ENCODE measurements around the gene ARHGAP15. TPM values are rescaled to one million over a fixed set of nuclear protein-coding genes. Genes with fewer than 3 reads are reported as not detected.

The ARHGAP15 gene
- total and polyA plus RNA-seq, 12 donors: 4.7 to 33.8 (median 10.4) TPM

DNA sequence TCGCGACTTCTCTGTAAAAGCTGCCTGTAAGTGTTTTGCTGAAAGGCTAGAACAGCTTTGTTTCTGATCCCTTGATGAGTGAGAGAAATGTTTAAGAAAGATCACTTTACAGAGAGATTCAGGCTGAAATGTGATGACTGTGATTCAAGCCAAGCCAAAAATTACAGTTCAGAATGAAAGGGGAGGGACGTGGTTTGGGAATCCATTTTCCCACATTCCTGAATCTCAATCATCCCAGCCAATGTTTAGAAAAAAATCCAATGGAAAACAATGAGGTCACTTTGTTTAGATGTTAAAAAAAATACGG is 416.7 kb downstream of the ARHGAP15 start:
- intact Hi-C loops (cut with DNase I): no loop called here
- no peak overlapping the region for H3K4me3 ChIP-seq
- no peaks in the 10 kb centered on the region for H3K36me3 ChIP-seq (replicated peaks in 1 of 2)
- H3K27me3 ChIP-seq: no peaks in the 10 kb centered on the region
- H3K27ac ChIP-seq: no peak overlapping the region
- TF ChIP-seq POLR2A (IDR thresholded peaks at IDR 0.05): no peak
- TF ChIP-seq, protein P1, sequence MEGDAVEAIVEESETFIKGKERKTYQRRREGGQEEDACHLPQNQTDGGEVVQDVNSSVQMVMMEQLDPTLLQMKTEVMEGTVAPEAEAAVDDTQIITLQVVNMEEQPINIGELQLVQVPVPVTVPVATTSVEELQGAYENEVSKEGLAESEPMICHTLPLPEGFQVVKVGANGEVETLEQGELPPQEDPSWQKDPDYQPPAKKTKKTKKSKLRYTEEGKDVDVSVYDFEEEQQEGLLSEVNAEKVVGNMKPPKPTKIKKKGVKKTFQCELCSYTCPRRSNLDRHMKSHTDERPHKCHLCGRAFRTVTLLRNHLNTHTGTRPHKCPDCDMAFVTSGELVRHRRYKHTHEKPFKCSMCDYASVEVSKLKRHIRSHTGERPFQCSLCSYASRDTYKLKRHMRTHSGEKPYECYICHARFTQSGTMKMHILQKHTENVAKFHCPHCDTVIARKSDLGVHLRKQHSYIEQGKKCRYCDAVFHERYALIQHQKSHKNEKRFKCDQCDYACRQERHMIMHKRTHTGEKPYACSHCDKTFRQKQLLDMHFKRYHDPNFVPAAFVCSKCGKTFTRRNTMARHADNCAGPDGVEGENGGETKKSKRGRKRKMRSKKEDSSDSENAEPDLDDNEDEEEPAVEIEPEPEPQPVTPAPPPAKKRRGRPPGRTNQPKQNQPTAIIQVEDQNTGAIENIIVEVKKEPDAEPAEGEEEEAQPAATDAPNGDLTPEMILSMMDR (IDR thresholded peaks at IDR 0.05): no peak
- DNase-seq: no peak
- no peaks in the 10 kb centered on the region for H3K4me1 ChIP-seq (replicated peaks in 1 of 2)
- 60 to 64% (median 63%) methylated on average over 4 of the region's 4 CpGs for WGBS, 4 donors
- H3K9me3 ChIP-seq (replicated peaks in 1 of 3): no peaks in the 10 kb centered on the region

DNA sequence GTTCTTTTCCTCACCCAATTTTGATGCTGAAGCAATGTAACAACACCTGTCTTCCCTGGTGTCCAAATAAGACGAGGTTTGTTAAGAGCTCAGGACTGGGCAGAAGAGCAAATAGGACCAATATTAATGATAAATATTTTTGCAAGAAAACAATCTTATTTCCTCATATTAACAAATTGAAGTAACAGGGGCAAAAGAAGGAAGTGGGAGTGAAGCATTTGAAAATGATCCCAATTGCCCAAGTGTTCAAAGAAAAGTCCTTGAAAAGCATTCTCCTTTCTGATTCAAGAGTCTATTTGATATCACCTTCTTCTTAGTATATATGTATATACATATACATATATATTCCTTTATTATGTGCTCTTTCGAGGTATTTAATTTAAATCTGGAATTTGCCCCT is 418.8 kb downstream of the ARHGAP15 start:
- H3K4me1 ChIP-seq (replicated peaks in 1 of 2): no peaks in the 10 kb centered on the region
- H3K27ac ChIP-seq: no peak overlapping the region
- H3K36me3 ChIP-seq (replicated peaks in 1 of 2): no peaks in the 10 kb centered on the region
- DNase-seq: no peak
- WGBS, 4 donors: 34 to 45% (median 40%) methylated on average over 2 of the region's 2 CpGs
- no peaks in the 10 kb centered on the region for H3K27me3 ChIP-seq
- TF ChIP-seq, protein P1 (IDR thresholded peaks at IDR 0.05): no peak
- no peak for TF ChIP-seq POLR2A (IDR thresholded peaks at IDR 0.05)
- no peak overlapping the region for H3K4me3 ChIP-seq
- intact Hi-C loops (cut with DNase I): no loop called here
- H3K9me3 ChIP-seq (replicated peaks in 1 of 3): no peaks in the 10 kb centered on the region

DNA sequence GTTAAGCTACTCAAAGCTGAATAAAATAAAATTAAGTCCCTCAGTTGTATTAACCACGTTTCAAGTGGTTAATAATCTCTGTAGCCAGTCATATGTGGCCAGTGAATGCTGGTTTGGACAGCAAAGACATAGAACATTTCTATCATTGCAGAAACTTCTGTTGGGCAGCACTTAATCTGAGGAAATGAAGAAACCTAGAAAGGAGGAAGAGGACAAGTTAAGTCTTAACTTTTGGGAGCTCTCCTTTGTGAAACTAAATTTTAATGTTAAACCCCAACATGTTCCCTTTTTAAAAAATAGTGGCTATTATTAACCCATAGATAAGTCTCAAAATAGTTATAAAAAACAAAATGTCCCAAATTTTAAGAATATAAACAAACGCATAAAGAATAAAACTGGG is 421.3 kb downstream of the ARHGAP15 start:
- no peaks in the 10 kb centered on the region for H3K9me3 ChIP-seq (replicated peaks in 1 of 3)
- TF ChIP-seq, protein P1 (IDR thresholded peaks at IDR 0.05): no peak
- TF ChIP-seq POLR2A (IDR thresholded peaks at IDR 0.05): no peak
- no peak for DNase-seq
- 49 to 64% (median 61%) methylated on average over 2 of the region's 2 CpGs for whole genome bisulfite sequencing, 4 donors
- H3K27me3 ChIP-seq: no peaks in the 10 kb centered on the region
- H3K36me3 ChIP-seq (replicated peaks in 1 of 2): no peaks in the 10 kb centered on the region
- H3K4me1 ChIP-seq (replicated peaks in 1 of 2): no peaks in the 10 kb centered on the region
- no peak overlapping the region for H3K27ac ChIP-seq
- no peak overlapping the region for H3K4me3 ChIP-seq
- intact Hi-C loops (cut with DNase I): no loop called here

DNA sequence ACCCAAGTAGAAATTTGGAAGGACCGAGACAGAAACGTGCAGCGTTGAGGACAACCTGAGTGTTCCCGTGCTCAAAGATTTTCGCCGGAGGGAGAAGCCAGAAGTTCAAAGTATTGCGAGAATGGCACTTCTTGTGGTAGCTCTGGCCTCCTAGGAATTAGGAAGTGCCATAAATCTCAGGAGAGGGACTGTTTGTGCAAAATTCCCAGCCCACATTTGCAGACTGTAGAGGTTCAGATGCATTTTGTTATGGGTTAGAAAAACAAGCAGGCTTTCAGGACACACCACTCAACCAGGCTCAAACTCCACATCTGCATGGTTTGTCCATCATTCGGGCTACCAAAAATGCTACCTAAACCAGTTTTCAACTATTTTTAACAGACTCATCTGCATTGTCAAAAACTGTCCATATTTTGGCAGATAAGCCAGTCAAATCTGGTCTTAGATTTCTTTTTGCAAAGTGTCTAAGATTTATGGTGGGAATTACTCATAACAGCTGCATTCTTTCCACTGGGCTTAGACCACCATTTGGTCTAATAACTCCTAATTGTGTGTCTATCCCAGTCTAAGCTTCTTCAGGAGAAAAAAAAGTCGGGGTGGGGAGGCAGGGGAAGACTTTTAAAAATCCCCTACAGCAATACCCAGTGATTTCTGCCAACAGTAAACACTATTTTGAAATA is 422.9 kb downstream of the ARHGAP15 start:
- no peaks in the 10 kb centered on the region for H3K36me3 ChIP-seq (replicated peaks in 1 of 2)
- peaks cover 0 to 8% (median 0%) of the 10 kb centered on the region in 3 donors for H3K9me3 ChIP-seq (replicated peaks in 1 of 3)
- H3K4me3 ChIP-seq: no peak overlapping the region
- TF ChIP-seq POLR2A (IDR thresholded peaks at IDR 0.05): no peak
- TF ChIP-seq, protein P1 (IDR thresholded peaks at IDR 0.05): no peak
- intact Hi-C loops (cut with DNase I): no loop called here
- H3K27ac ChIP-seq: no peak overlapping the region
- 65 to 73% (median 69%) methylated on average over 9 of the region's 9 CpGs for WGBS, 4 donors
- no peaks in the 10 kb centered on the region for H3K4me1 ChIP-seq (replicated peaks in 1 of 2)
- no peaks in the 10 kb centered on the region for H3K27me3 ChIP-seq
- no peak for DNase-seq

All from adrenal gland (tissue), 12 donors.